ENCODE results near the gene PRDM16. TPM values are rescaled to one million over a fixed set of nuclear protein-coding genes. Genes with fewer than 3 reads are reported as not detected.

The PRDM16 gene
- total and polyA plus RNA-seq, 2 of the 8 experiments (the other 6 are each of a cell fraction or from before 2014, with no cell fraction given): 0.39 to 0.43 TPM

GRCh38 chr1:3298197-3298596, 229.2 kb downstream of the PRDM16 start:
- Histone ChIP-seq H4K5ac (ENCODE audit: insufficient read length, low read depth, low read length) (no peak overlapping the region), H3K23ac (ENCODE audit: insufficient read length) (no peak overlapping the region), H3K4me2 (ENCODE audit: insufficient read depth in 1 of 2, low read depth in 2 of 2, low read length in 2 of 2) (no peak overlapping the region), H3K79me2 (ENCODE audit: control insufficient read depth in 1 of 2, insufficient read depth in 2 of 2, low read length in 2 of 2) (no peaks in the 10 kb centered on the region), H3K79me1 (ENCODE audit: low read depth, low read length) (no peaks in the 10 kb centered on the region), H2BK15ac (ENCODE audit: low read length) (no peak overlapping the region), H3K14ac (ENCODE audit: insufficient read length) (no peak overlapping the region), H3K27me3 (replicated peaks in 1 of 4; ENCODE audit: control insufficient read depth in 3 of 4, extremely low read depth in 1 of 4, insufficient read depth in 3 of 4, low read length in 3 of 4) (no peaks in the 10 kb centered on the region; a peak in 1 of 7 replicates), H2BK5ac (ENCODE audit: low read depth, low read length) (no peak overlapping the region), H3K27ac (ENCODE audit: low read depth, low read length) (no peak overlapping the region), H3K23me2 (ENCODE audit: low read depth, low read length) (no peaks in the 10 kb centered on the region), H2BK12ac (ENCODE audit: low read depth, low read length) (no peak overlapping the region), H2AK5ac (ENCODE audit: low read depth, low read length) (no peak overlapping the region), H3K4me3 (ENCODE audit: extremely low read depth in 1 of 4, insufficient read depth in 2 of 4, low read depth in 3 of 4, low read length in 4 of 4) (no peak overlapping the region), H3K9me3 (ENCODE audit: insufficient read depth in 2 of 2, low read depth in 1 of 2, low read length in 1 of 2) (no peaks in the 10 kb centered on the region; a peak in 1 of 4 replicates), H3K56ac (replicated peaks; ENCODE audit: insufficient read length, low read depth, low read length) (no peak overlapping the region), H2AFZ (ENCODE audit: low read length) (no peak overlapping the region), H3K18ac (ENCODE audit: extremely low read depth, low read length) (no peak overlapping the region), H3K4me1 (replicated peaks in 1 of 4; ENCODE audit: control insufficient read depth in 3 of 4, insufficient read depth in 4 of 4, low read length in 3 of 4) (no peaks in the 10 kb centered on the region; a peak in 1 of 7 replicates), H4K91ac (replicated peaks; ENCODE audit: insufficient read length, low read length) (no peak overlapping the region), H3K4ac (replicated peaks; ENCODE audit: insufficient read length, low read depth, low read length) (no peak overlapping the region), H2BK20ac (ENCODE audit: low read length) (no peak overlapping the region), H4K20me1 (replicated peaks in 1 of 2; ENCODE audit: control insufficient read depth in 1 of 2, insufficient read depth in 2 of 2, low read length in 2 of 2) (no peaks in the 10 kb centered on the region), H3K9ac (replicated peaks in 1 of 4; ENCODE audit: extremely low read depth in 1 of 4, low read depth in 3 of 4, low read length in 3 of 4) (no peak overlapping the region), H4K8ac (ENCODE audit: extremely low read depth, insufficient read depth, low read length) (no peak overlapping the region), H2BK120ac (replicated peaks; ENCODE audit: low read depth, low read length) (no peak overlapping the region), H3K36me3 (ENCODE audit: control insufficient read depth in 2 of 4, insufficient read depth in 4 of 4, low read length in 3 of 4) (no peaks in the 10 kb centered on the region)
- ChIA-PET POLR2A (ENCODE audit: partially characterized antibody) (no interaction called here), CTCF (ENCODE audit: partially characterized antibody) (interaction anchor here (0.7 to 1.0 kb wide), 3 partner anchors 69 to 185 kb away, joined by 3 read pairs; no protein-coding TSS in a partner anchor)
- TF ChIP-seq MAX (IDR thresholded peaks at IDR 0.05) (no peak), GTF2F1 (IDR thresholded peaks at IDR 0.05; ENCODE audit: borderline replicate concordance, low read depth, low read length) (no peak), RAD21 (IDR thresholded peaks at IDR 0.05 in 1 of 2, conservative IDR thresholded peaks at IDR 0.05 in 1 of 2; ENCODE audit: low read depth in 2 of 2, low read length in 2 of 2) (no peak), RFX5 (IDR thresholded peaks at IDR 0.05; ENCODE audit: borderline replicate concordance, low read depth, low read length) (no peak), BACH1 (IDR thresholded peaks at IDR 0.05; ENCODE audit: low read length) (no peak), SIN3A (conservative IDR thresholded peaks at IDR 0.05 in 1 of 2, IDR thresholded peaks at IDR 0.05 in 1 of 2; ENCODE audit: low read depth in 1 of 2, low read length in 2 of 2) (no peak), ATF2 (IDR thresholded peaks at IDR 0.05; ENCODE audit: low read length) (no peak), TCF12 (IDR thresholded peaks at IDR 0.05; ENCODE audit: low read depth, low read length) (no peak)
- FAIRE-seq: no peak
- no peak for DNase-seq (ENCODE audit: low read depth in 1 of 2, low spot score in 2 of 2)
- 95% methylated on average over 13 of the region's 15 CpGs; no CpG with 5 or more reads in 1 of the 2 experiments for WGBS, 2 experiments (ENCODE audit: extremely low coverage in 1 of 2, insufficient coverage in 1 of 2, insufficient read length in 1 of 2, insufficient replicate concordance in 2 of 2, low coverage in 1 of 2, low lambda C conversion rate in 2 of 2, missing lambda C conversion rate in 1 of 2)

All from H1 (cell line).